Gastroesophageal sphincter (tissue), 4 donors: ENCODE measurements around the gene NR2C2. TPM values are rescaled to one million over a fixed set of nuclear protein-coding genes. Genes with fewer than 3 reads are reported as not detected.

Experiments
- ATAC-seq: fragments of 150-250 bp; one replicate; pipeline ENCODE4 v1.9.1; 2016; ENCODE audit warnings: mild to moderate bottlenecking, moderate library complexity
- H3K27ac ChIP-seq, 4 donors: fragments of 200-600 bp; sonication (generic) in 3 of 4; 1 replicate in 3 of 4; 2 replicates in 1 of 4; pipeline ENCODE4 v1.5.1; 2016 to 2019
- H3K27me3 ChIP-seq: fragments of 200-600 bp; sonication (generic); one replicate; pipeline ENCODE4 v1.5.1; 2019
- H3K36me3 ChIP-seq, 2 donors: fragments of 200-600 bp; sonication (generic); one replicate each; pipeline ENCODE4 v1.5.1; 2019; ENCODE audit warnings: control low read depth in 1 of 2
- H3K4me1 ChIP-seq, 3 donors: fragments of 200-600 bp; sonication (generic); 1 replicate in 2 of 3; 2 replicates in 1 of 3; pipeline ENCODE4 v1.5.1; 2016 to 2019; ENCODE audit warnings: control low read depth in 2 of 3
- H3K4me3 ChIP-seq, 2 donors: fragments of 200-600 bp; sonication (generic); one replicate each; pipeline ENCODE4 v1.5.1; 2019; ENCODE audit warnings: mild to moderate bottlenecking in 1 of 2, moderate library complexity in 1 of 2
- H3K9me3 ChIP-seq, 3 donors: fragments of 200-600 bp; sonication (generic); one replicate each; pipeline ENCODE4 v1.5.1; 2017 to 2019; ENCODE audit warnings: control low read depth in 2 of 3
- EP300 ChIP-seq: sonication (generic); formaldehyde crosslinking; IDR thresholded peaks from one replicate; pipeline ENCODE4 v1.6.1; 2017; ENCODE audit warnings: antibody characterized with exemption, mild to moderate bottlenecking
- POLR2A ChIP-seq, 2 donors: fragments of 450-650 bp; IDR thresholded peaks; one replicate each; pipeline ENCODE4 v1.6.1; 2017; ENCODE audit warnings: antibody characterized with exemption in 2 of 2, mild to moderate bottlenecking in 2 of 2, moderate library complexity in 1 of 2
- POLR2AphosphoS5 ChIP-seq: sonication (generic); formaldehyde crosslinking; IDR thresholded peaks from one replicate; pipeline ENCODE4 v1.6.1; 2017; ENCODE audit warnings: antibody characterized with exemption
- WGBS, 2 donors: methylation state at CpG; one replicate each; pipeline ENCODE4 v1.1.5; 2018; ENCODE audit warnings: low coverage in 1 of 2; 5-methylcytosine and 5-hydroxymethylcytosine counted together
- total RNA-seq, 4 donors: library from RNA; depleted of rRNA; stranded (reverse); fragments of >200 nt; gene quantifications; one replicate each; pipeline ENCODE4 v1.1.0, GENCODE V29; 2016
- TF ChIP-seq, protein P1 (sequence below), 4 experiments: fragments of 200-600 bp in 2 of 4; fragments of 450-650 bp in 2 of 4; sonication (generic) in 1 of 4; IDR thresholded peaks; one replicate each; pipeline ENCODE4 v1.5.1; 2017 to 2019; ENCODE audit warnings: antibody characterized with exemption in 4 of 4, mild to moderate bottlenecking in 2 of 4, moderate library complexity in 2 of 4

The NR2C2 gene
- total RNA-seq, 4 donors from 2014 or later: 35.8 to 56.2 (median 40.7) TPM

DNA sequence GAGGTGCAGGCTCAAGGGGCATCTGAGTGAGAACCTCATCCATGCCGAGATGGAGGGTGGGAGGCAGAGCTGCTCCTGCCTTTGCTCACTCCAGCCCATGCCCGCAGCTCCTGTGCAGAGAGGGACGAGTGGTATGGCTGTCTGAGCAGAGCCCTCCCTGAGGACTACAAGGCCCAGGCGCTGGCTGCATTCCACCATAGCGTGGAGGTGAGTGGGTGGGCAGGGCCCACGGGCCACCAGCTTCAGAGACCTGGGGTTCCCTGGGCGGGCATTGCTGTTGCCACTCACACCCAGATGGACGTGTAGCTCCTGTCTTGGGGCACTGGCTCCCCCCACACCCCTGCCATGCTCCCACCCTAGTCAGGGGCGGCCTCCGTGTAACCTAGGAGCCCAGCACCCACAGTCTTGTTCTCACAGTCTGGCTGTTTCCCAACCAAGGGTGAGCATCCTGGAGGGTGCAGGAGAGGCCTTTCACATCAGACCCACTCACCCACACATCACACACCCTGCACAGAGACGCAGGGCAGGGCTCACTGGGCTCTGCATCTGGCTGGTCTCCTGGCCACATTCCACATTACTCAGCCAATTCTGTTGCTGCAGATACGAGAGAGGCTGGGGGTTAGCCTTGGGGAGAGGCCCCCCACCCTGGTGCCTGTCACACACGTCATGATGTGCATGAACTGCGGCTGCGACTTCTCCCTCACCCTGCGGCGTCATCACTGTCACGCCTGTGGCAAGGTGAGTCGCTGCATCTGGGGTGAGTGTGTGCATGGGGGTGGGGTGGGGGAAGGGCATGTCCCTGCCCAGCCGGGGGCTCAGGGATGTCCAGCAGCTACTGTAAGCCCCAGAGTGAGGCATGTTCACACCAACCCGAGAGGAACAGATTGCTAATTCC lies 25.3 kb upstream of the NR2C2 start:
- H3K4me1 ChIP-seq: peaks cover 0 to 12% (median 6%) of the 10 kb centered on the region in 3 donors
- ATAC-seq: no peak
- TF ChIP-seq, protein P1, sequence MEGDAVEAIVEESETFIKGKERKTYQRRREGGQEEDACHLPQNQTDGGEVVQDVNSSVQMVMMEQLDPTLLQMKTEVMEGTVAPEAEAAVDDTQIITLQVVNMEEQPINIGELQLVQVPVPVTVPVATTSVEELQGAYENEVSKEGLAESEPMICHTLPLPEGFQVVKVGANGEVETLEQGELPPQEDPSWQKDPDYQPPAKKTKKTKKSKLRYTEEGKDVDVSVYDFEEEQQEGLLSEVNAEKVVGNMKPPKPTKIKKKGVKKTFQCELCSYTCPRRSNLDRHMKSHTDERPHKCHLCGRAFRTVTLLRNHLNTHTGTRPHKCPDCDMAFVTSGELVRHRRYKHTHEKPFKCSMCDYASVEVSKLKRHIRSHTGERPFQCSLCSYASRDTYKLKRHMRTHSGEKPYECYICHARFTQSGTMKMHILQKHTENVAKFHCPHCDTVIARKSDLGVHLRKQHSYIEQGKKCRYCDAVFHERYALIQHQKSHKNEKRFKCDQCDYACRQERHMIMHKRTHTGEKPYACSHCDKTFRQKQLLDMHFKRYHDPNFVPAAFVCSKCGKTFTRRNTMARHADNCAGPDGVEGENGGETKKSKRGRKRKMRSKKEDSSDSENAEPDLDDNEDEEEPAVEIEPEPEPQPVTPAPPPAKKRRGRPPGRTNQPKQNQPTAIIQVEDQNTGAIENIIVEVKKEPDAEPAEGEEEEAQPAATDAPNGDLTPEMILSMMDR (IDR thresholded peaks at IDR 0.05): no peak
- no peak for TF ChIP-seq POLR2AphosphoS5
- no peak for TF ChIP-seq EP300
- TF ChIP-seq POLR2A (IDR thresholded peaks at IDR 0.05): no peak
- no peak overlapping the region for H3K4me3 ChIP-seq
- 46 to 78% methylated on average over 1 to 2 of the region's 21 CpGs for WGBS, 2 donors
- no peak overlapping the region for H3K27ac ChIP-seq
- peaks cover 0 to 55% of the 10 kb centered on the region in 2 donors for H3K36me3 ChIP-seq
- peaks cover 5% of the 10 kb centered on the region for H3K27me3 ChIP-seq
- no peaks in the 10 kb centered on the region for H3K9me3 ChIP-seq

GRCh38 chr3:14922863-14923262 lies 24.5 kb upstream of the NR2C2 start:
- Histone ChIP-seq H3K36me3 (peaks cover 0 to 47% of the 10 kb centered on the region in 2 donors), H3K4me3 (no peak overlapping the region), H3K4me1 (peaks cover 0 to 12% (median 6%) of the 10 kb centered on the region in 3 donors), H3K27ac (no peak overlapping the region), H3K9me3 (no peaks in the 10 kb centered on the region), H3K27me3 (peaks cover 5% of the 10 kb centered on the region)
- no peak for TF ChIP-seq POLR2AphosphoS5
- TF ChIP-seq, protein P1 (IDR thresholded peaks at IDR 0.05): no peak
- no peak for TF ChIP-seq EP300
- no peak for TF ChIP-seq POLR2A (IDR thresholded peaks at IDR 0.05)
- 83 to 97% methylated on average over 3 of the region's 13 CpGs for WGBS, 2 donors
- ATAC-seq: no peak

- H3K27me3 ChIP-seq: peaks cover 5% of the 10 kb centered on the region
- H3K4me3 ChIP-seq: no peak overlapping the region
- H3K9me3 ChIP-seq: no peaks in the 10 kb centered on the region
- TF ChIP-seq EP300 (no peak), POLR2A (IDR thresholded peaks at IDR 0.05) (no peak), POLR2AphosphoS5 (no peak)
- TF ChIP-seq, protein P1 (IDR thresholded peaks at IDR 0.05): no peak
- no peak overlapping the region for H3K27ac ChIP-seq
- ATAC-seq: no peak
- H3K4me1 ChIP-seq: peaks cover 0 to 12% (median 6%) of the 10 kb centered on the region in 3 donors
- 83 to 100% methylated on average over 1 to 3 of the region's 6 CpGs for whole genome bisulfite sequencing, 2 donors
- peaks cover 0 to 44% of the 10 kb centered on the region in 2 donors for H3K36me3 ChIP-seq
These were observed 23.9 kb upstream of the NR2C2 start for GRCh38 chr3:14923476-14923875.

DNA sequence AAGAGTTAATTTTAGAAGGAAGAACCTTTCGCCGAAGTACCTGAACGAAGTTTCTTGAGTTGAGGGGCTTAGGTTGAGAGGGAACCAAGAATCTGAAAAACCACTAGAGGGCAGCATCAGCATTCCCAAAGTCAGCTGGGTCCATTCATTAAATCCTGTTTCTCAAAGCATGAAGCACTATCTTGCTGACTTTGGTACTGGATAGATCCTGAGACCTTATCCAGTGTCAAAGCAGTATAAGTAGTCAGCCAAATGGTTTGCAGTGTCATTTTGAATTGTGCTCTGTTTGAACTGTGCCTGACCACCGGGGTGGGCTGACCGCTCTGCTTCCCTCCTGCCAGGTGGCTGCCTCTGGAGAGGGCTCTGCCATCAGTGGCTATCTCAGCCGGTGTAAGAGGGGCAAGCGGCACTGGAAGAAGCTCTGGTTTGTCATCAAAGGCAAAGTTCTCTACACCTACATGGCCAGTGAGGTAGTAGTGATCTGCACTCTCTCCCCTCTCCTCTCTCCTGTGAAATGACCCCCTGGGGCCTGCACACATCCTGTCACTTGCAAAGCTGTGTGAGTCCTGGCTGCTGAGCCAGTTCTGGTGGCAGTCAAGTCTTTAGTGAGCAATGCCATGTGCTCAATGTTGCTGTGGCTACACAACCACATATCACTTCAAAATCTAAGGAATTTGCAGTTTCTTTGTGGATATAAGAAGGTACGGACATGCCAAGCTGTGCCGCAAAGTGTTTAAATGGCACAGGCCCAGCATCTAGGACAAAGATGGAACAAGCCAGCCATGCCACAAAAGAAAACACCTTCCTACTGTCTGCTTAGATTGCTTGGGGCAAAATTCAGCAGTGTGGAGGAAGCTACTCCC lies 21.4 kb upstream of the NR2C2 start:
- no peaks in the 10 kb centered on the region for H3K27me3 ChIP-seq
- H3K36me3 ChIP-seq: peaks cover 0 to 39% of the 10 kb centered on the region in 2 donors
- ATAC-seq: no peak
- no peak for TF ChIP-seq EP300
- TF ChIP-seq, protein P1 (IDR thresholded peaks at IDR 0.05): peak; percentile 38 to 73 (median 52)
- no peaks in the 10 kb centered on the region for H3K9me3 ChIP-seq
- no peak overlapping the region for H3K27ac ChIP-seq
- H3K4me1 ChIP-seq: peaks cover 0 to 7% (median 4%) of the 10 kb centered on the region in 3 donors
- no peak overlapping the region for H3K4me3 ChIP-seq
- 41% methylated on average over 4 to 5 of the region's 9 CpGs for WGBS, 2 donors
